Ascending aorta (tissue), 2 donors: ENCODE data around the gene LARGE1. TPM values are rescaled to one million over a fixed set of nuclear protein-coding genes. Genes with fewer than 3 reads are reported as not detected.

Source experiments
- DNase-seq, 2 donors: peaks; one replicate each; pipeline ENCODE4 v3.0.0-alpha.2; 2019; ENCODE audit warnings: low spot score in 2 of 2
- H3K27ac ChIP-seq, 2 donors: fragments of 200-600 bp; sonication (generic); one replicate each; pipeline ENCODE4 v1.5.1; 2016 to 2017; ENCODE audit warnings: mild to moderate bottlenecking in 1 of 2
- H3K27me3 ChIP-seq: fragments of 200-600 bp; sonication (generic); one replicate; pipeline ENCODE4 v1.5.1; 2017
- H3K36me3 ChIP-seq, 2 donors: fragments of 200-600 bp; sonication (generic); one replicate each; pipeline ENCODE4 v1.5.1; 2016
- H3K4me1 ChIP-seq, 2 donors: fragments of 200-600 bp; sonication (generic); one replicate each; pipeline ENCODE4 v1.5.1; 2016 to 2017; ENCODE audit warnings: mild to moderate bottlenecking in 1 of 2
- H3K4me3 ChIP-seq, 2 donors: fragments of 200-600 bp; sonication (generic); one replicate each; pipeline ENCODE4 v1.5.1; 2016 to 2017; ENCODE audit warnings: mild to moderate bottlenecking in 1 of 2
- H3K9me3 ChIP-seq, 2 donors: fragments of 200-600 bp; sonication (generic); one replicate each; pipeline ENCODE4 v1.5.1; 2016
- CTCF ChIP-seq, 3 experiments: fragments of 200-600 bp in 2 of 3; fragments of 450-650 bp in 1 of 3; sonication (generic) in 2 of 3; IDR thresholded peaks; one replicate each; pipeline ENCODE4 v1.5.1; 2016 to 2019; ENCODE audit warnings: antibody characterized with exemption in 3 of 3, mild to moderate bottlenecking in 1 of 3, moderate library complexity in 1 of 3
- intact Hi-C: fragments of 100-400 bp; cut with DNase I; formaldehyde crosslinking; loops from one replicate; pipeline ENCODE4 v1.15.1; 2023
- total RNA-seq: library from RNA; depleted of rRNA; stranded (reverse); fragments of >200 nt; gene quantifications from one replicate; pipeline ENCODE4 v1.1.0, GENCODE V29; 2016

Gene LARGE1
- total RNA-seq, 1 donor from 2014 or later, result 40.6 TPM

GRCh38 chr22:33631777-33632176, 288.5 kb downstream of the LARGE1 start:
- TF ChIP-seq CTCF (IDR thresholded peaks at IDR 0.05), result no peak
- no peaks in the 10 kb centered on the region for H3K4me1 ChIP-seq
- no peak for DNase-seq
- no peaks in the 10 kb centered on the region for H3K9me3 ChIP-seq
- no peak overlapping the region for H3K27ac ChIP-seq
- H3K4me3 ChIP-seq, result no peak overlapping the region
- H3K27me3 ChIP-seq, result no peaks in the 10 kb centered on the region
- no peaks in the 10 kb centered on the region for H3K36me3 ChIP-seq
- intact Hi-C loops, result no loop called here

GRCh38 chr22:33625959-33626358, 294.3 kb downstream of the LARGE1 start:
- no peak overlapping the region for H3K27ac ChIP-seq
- H3K27me3 ChIP-seq, result no peaks in the 10 kb centered on the region
- H3K4me3 ChIP-seq, result no peak overlapping the region
- no peak for TF ChIP-seq CTCF (IDR thresholded peaks at IDR 0.05)
- peaks cover 0 to 18% of the 10 kb centered on the region in 2 donors for H3K36me3 ChIP-seq
- no peak for DNase-seq
- H3K9me3 ChIP-seq, result no peaks in the 10 kb centered on the region
- intact Hi-C loops, result no loop called here
- no peaks in the 10 kb centered on the region for H3K4me1 ChIP-seq

DNA sequence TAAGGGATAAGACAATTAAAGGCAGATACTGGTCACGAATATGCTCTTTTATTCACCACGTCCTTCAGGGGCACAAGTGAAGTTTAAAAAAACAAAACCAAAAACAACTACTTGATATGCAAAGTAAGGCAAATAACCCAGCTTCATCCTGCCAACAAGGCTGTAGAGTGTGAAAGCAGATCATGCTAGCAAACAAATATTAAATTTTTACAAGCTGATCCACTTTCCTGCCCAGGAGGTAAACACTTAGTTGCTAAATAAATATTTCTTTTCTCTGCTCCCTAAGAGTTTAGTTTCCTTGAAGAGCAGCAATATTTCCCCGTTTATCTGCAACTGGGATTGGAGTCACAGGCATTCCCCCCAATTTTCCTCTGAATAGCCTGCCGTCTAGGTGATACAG, 300.2 kb downstream of the LARGE1 start:
- TF ChIP-seq CTCF (IDR thresholded peaks at IDR 0.05), result no peak
- DNase-seq, result no peak
- Histone ChIP-seq H3K27ac (no peak overlapping the region), H3K36me3 (peaks cover 0 to 15% of the 10 kb centered on the region in 2 donors), H3K27me3 (no peaks in the 10 kb centered on the region), H3K4me3 (no peak overlapping the region), H3K9me3 (no peaks in the 10 kb centered on the region), H3K4me1 (no peaks in the 10 kb centered on the region)
- intact Hi-C loops, result no loop called here

DNA sequence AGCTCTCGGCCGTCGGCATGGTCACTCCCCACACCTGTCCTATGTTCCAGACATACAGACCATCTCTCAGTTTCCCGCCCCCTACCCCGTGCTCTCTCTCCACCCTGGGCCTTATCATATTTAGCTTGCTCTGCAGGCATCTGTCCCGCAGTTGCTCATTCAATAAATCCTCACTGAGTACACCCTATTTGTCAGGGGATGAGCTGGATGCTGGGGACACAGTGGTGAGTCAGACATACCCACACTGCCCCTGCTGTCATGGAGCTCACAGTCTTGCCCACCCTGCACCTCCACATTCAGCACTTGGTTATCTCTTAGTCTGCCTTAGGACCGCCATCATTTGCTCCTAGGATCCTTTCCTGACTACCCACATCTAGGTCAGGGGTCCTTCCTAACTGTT, 313.8 kb downstream of the LARGE1 start:
- no peaks in the 10 kb centered on the region for H3K9me3 ChIP-seq

DNA sequence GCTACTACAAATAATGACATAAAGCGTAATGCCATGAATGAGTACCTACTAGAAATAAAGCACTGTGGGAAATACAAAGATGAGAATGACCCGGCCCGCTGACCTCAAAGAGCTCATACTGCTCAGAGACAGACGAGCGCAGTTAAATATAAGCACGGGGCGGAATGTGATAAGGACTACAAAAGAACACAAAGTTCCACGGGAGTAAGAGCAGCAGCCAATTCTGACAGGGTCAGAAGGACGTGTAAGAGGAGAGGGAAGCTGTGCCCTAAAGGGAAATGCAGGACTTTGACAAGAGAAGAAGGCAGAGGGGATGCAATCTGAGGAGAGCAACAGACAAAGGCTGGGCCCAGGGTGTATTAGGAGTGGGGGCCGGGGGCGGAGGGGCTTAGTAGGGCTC, 314.6 kb downstream of the LARGE1 start:
- intact Hi-C loops, result no loop called here
- no peak for TF ChIP-seq CTCF (IDR thresholded peaks at IDR 0.05)
- no peak overlapping the region for H3K27ac ChIP-seq
- H3K36me3 ChIP-seq, result no peaks in the 10 kb centered on the region
- H3K4me1 ChIP-seq, result no peaks in the 10 kb centered on the region
- no peak for DNase-seq
- no peak overlapping the region for H3K4me3 ChIP-seq
- H3K27me3 ChIP-seq, result no peaks in the 10 kb centered on the region
- H3K9me3 ChIP-seq, result no peaks in the 10 kb centered on the region

More for the DNA sequence above, 313.8 kb downstream of the LARGE1 start:
- H3K27me3 ChIP-seq, result no peaks in the 10 kb centered on the region
- no peak for TF ChIP-seq CTCF (IDR thresholded peaks at IDR 0.05)
- H3K36me3 ChIP-seq, result no peaks in the 10 kb centered on the region
- no peak for DNase-seq
- no peak overlapping the region for H3K4me3 ChIP-seq
- intact Hi-C loops, result no loop called here
- no peak overlapping the region for H3K27ac ChIP-seq
- H3K4me1 ChIP-seq, result no peaks in the 10 kb centered on the region

DNA sequence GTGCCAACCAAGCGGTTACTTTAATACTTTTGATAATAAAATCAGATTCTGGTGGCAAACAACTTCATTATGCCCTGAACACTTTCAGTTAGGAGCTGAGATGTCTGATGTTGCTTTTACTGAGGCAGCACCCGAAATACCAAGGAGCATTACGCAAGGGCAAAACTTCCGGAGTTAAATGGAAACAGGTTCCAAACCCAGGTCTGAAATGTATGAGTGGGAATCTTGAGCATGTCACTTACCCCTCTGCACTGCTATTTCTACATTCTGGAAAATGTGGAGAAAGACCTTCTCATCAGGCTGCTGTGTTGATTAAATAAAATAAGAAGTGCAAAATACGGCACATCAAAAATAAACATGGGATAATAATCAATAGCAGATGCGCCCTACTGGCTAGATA, 315.1 kb downstream of the LARGE1 start:
- no peak overlapping the region for H3K27ac ChIP-seq
- peaks cover 0 to 3% of the 10 kb centered on the region in 2 donors for H3K36me3 ChIP-seq
- H3K9me3 ChIP-seq, result no peaks in the 10 kb centered on the region
- H3K27me3 ChIP-seq, result no peaks in the 10 kb centered on the region
- TF ChIP-seq CTCF (IDR thresholded peaks at IDR 0.05), result no peak
- DNase-seq, result no peak
- no peaks in the 10 kb centered on the region for H3K4me1 ChIP-seq
- H3K4me3 ChIP-seq, result no peak overlapping the region
- intact Hi-C loops, result no loop called here
